Femur (tissue), 1 donor: Measurements from ENCODE around the gene ARHGEF9.

Experiments used
- DNase-seq: peaks from one replicate; pipeline ENCODE4 v3.0.0-alpha.2; 2017

Gene ARHGEF9

DNA sequence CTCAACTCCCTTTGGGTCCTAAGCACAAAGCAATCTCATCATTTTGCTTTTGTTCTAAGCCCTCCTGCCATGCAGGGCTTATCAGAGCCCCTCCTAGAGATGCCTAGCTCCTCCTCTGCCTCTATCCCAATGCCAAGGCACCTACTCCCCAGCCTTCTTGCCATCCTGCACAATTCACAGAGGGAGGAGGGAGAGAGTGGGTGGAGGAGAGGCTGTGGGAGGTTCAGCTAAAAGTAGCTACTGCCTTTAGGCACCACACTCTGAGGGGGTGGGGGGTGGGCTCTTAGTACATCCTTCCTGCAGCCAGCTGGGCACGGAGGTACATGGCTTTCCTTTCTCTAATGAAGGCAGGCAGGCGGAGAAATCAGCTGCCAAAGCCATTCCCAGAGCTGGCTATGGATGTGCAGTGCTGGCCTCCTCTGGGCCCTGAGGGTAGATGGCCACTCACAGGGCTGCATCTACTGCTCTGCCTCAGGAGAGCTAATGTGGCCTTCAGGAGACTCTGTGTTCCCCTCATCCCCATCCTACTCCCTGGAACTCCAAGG is 40.1 kb downstream of the ARHGEF9 start:
- DNase-seq, result no peak

DNA sequence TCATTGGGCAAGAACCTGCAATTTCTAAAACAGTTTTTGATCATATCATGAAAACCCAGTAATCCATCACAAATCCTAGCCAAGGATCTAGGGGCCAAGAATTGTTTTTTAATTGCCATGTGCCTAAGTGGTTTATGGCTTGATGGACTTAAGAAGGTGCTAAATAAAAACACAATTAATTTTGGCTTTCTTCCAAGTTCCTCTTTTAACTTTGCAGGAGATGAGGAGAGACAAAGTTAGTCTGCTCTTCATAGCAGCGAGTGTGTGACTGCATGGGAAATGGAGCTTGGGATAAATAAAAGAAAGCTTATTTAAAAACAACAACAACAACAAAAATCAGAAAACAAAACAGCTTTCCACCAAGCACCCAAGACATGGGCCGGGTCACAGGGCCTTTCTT is 41.4 kb downstream of the ARHGEF9 start:
- no peak for DNase-seq

GRCh38 chrX:63740382-63740781 is 44.6 kb downstream of the ARHGEF9 start:
- no peak for DNase-seq

DNA sequence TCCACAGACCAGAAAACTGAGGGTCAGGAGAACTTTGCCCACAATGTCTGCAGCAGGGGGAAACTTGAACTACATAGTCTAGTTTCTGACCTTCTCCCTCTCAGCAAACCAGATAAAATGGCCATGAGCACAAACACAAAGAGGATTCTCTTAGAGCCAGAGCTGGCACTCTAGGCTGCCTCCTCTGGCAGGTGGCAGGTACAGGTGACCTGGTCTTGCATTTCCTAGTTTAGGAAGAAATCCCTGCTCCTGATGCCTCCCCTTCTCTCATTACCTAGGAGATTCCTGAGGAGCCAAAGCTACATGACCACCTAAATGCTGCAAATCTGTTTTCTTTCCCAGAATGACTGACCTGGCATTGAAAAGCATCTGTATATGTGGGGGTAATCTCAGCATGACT is 45.1 kb downstream of the ARHGEF9 start:
- no peak for DNase-seq

GRCh38 chrX:63738696-63739095 is 46.3 kb downstream of the ARHGEF9 start:
- no peak for DNase-seq

GRCh38 chrX:63737131-63737921 is 47.7 kb downstream of the ARHGEF9 start:
- DNase-seq, result no peak

- DNase-seq, result no peak
These were observed 49.1 kb downstream of the ARHGEF9 start for GRCh38 chrX:63735882-63736281.

- DNase-seq, result no peak
These were observed 64.7 kb downstream of the ARHGEF9 start for GRCh38 chrX:63720293-63720692.

DNA sequence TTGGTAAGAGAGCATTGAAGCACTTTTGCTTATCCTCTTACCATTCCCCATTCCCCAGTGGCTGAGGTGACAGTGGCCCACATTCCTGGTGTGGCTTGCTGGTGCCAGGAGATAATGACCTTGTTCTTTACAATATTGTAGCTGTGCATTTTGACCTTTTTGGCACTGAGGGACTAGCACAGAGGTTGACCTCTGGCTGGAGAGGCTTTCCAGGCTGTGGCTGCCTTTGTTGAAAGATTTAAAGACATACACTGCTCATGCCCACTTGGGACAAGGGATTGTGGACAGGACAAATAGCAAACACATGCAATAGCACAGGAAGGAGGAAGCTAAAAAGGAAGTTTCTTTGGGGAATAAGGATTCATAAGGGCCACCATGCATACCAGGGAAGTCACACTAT is 65.4 kb downstream of the ARHGEF9 start:
- DNase-seq, result no peak

- DNase-seq, result no peak
These were observed 66.9 kb downstream of the ARHGEF9 start for GRCh38 chrX:63718010-63718694.

DNA sequence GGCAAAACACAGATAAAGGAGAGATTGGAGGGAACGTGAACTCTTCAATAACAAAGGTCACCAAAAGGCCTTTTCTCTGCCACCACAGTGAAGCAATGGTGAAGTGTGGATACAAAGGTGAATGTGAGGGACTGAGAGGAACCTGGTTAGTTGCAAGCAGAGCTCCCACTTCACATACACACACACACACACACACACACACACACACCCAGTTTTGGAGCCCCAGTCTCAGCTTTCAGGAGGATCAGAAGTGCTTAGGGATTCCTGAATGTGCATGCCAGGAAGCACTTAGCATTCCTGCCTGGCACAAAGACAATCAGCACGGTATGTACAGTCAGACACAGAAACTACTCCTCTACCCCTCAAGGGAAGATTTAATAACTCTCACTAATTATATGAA is 71.5 kb downstream of the ARHGEF9 start:
- DNase-seq, result no peak

DNA sequence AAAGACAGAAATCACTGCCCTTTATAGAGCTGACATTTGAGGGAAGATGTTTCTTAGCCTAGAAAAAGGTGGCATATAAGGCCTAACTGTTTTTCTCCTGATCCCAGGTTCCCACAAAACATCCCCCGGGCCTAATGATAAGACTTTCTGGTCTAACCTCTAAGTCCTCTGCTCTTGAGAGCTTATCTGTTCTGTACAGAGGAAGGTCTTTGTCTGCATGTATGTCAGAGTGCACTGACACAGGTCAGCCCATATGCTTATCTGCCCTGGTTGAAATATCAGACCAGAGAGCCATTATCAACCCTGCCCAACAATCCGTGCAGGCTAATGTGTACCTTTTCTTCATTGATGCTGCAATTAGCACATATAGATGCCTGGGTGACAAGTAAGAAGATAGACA is 76.2 kb downstream of the ARHGEF9 start:
- DNase-seq, result no peak

DNA sequence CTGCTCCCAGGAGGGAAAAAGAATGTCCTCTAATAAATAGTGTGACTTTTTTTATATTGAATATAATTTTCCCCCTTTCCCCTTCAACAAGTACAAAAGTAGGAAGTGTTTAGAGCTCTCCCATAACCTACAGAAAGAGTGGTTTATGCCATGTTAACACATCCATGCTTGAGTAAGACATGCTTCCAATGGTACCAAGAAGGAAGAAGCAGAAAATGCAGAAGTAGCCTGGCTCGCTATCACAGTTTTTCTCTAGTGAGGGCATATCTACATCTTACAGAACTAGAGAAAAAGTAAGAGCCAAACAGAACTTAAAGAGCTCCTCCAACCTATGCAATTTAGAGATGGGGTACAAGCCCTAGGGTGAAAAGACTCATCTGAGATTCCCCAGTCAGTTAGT is 82.5 kb downstream of the ARHGEF9 start:
- DNase-seq, result no peak

- DNase-seq, result no peak
These were observed 97.9 kb downstream of the ARHGEF9 start for GRCh38 chrX:63686878-63687714.

DNA sequence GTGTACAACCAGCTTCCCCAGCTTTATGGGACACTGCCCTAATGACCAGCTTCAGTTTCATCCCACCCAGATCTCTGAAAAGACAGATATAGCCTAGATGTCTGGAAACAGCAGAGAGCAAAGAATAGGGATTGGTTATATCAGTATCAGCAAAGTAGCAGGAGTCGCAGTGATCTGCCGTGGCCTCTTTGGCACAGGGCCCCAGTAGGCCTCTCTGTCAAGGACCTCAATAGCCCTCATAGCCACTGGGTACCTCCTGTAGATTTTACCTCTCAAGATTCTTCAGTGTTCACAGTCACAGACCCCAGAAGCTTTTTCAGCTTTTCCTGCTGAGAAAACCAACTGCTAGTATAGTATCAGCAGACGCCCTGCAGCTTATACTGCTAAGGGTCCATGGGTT is 104.6 kb downstream of the ARHGEF9 start:
- DNase-seq, result no peak

DNA sequence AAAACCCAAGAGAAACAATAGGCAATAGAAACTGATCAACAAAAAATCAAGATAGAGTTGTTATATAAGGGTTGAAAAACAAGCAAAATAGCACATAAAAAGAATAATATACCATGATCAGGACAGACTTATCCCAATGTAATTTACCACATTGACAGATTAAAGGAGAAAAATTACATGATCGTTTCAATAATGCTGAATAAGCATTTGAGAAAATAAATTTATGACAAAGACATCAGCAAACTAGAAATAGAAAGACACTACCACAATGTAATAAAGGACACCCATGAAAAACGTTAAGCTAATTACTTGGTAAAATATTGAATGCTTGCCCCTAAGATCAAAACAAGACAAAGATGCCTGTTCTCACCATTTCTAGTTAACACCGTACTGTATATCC is 105.6 kb downstream of the ARHGEF9 start:
- no peak for DNase-seq

GRCh38 chrX:63675716-63676115 is 109.3 kb downstream of the ARHGEF9 start:
- DNase-seq, result no peak

GRCh38 chrX:63673896-63674295 is 111.1 kb downstream of the ARHGEF9 start:
- DNase-seq, result no peak

GRCh38 chrX:63664741-63665140 is 120.3 kb downstream of the ARHGEF9 start:
- no peak for DNase-seq

DNA sequence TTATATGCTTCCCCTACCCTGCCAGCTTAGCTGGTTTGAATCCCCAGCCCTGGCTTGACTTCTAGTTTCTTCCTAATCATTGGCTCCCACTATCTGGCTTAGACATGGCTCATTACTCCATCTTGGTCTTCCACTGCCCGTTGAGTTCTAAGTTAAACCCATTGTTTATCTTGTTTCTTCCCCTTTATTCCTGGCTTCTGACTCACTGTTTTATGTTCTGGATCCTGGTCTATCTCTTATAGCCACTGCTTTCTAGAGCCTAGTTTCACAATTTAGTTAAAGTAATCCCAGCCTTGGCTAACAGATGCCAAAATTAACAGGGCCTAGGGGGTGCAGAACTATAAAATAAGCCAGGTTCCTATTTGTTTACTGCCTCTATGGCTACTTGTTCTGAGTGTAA is 120.9 kb downstream of the ARHGEF9 start:
- DNase-seq, result no peak

- no peak for DNase-seq
These were observed 123.3 kb downstream of the ARHGEF9 start for GRCh38 chrX:63661676-63662075.

GRCh38 chrX:63658920-63659319 is 126.1 kb downstream of the ARHGEF9 start:
- DNase-seq, result no peak

GRCh38 chrX:63657821-63658220 is 127.2 kb downstream of the ARHGEF9 start:
- no peak for DNase-seq
